Stomach (tissue), 9 donors: ENCODE data around the gene CACTIN. TPM values are rescaled to one million over a fixed set of nuclear protein-coding genes. Genes with fewer than 3 reads are reported as not detected.

Source experiments
- DNase-seq, 2 donors: peaks; one replicate each; pipeline versions ENCODE4 v3.0.0 to v3.0.0-alpha.2; 2013 to 2019
- H3K27ac ChIP-seq, 5 donors: fragments of 200-600 bp in 4 of 5; sonication (generic) in 4 of 5; one replicate each; pipeline ENCODE4 v1.5.1; 2013 to 2019; ENCODE audit warnings: mild to moderate bottlenecking in 1 of 5, moderate library complexity in 1 of 5
- H3K27me3 ChIP-seq, 3 donors: fragments of 200-600 bp; sonication (generic); one replicate each; pipeline ENCODE4 v1.5.1; 2017 to 2019; ENCODE audit warnings: mixed run types in 1 of 3
- H3K36me3 ChIP-seq, 4 donors: fragments of 200-600 bp; sonication (generic); 1 replicate in 3 of 4; 2 replicates in 1 of 4; pipeline ENCODE4 v1.5.1; 2016 to 2019
- H3K4me1 ChIP-seq, 4 donors: fragments of 200-600 bp; sonication (generic); one replicate each; pipeline ENCODE4 v1.5.1; 2016 to 2019
- H3K4me3 ChIP-seq, 4 donors: fragments of 200-600 bp; sonication (generic) in 3 of 4; one replicate each; pipeline ENCODE4 v1.5.1; 2016 to 2019; ENCODE audit warnings: mild to moderate bottlenecking in 1 of 4
- H3K9me3 ChIP-seq, 4 donors: fragments of 200-600 bp; sonication (generic); one replicate each; pipeline ENCODE4 v1.5.1; 2016 to 2019
- EP300 ChIP-seq: sonication (generic); formaldehyde crosslinking; IDR thresholded peaks from one replicate; pipeline ENCODE4 v1.6.1; 2017; ENCODE audit warnings: antibody characterized with exemption
- POLR2A ChIP-seq, 4 donors: fragments of 450-650 bp; IDR thresholded peaks; one replicate each; pipeline ENCODE4 v1.6.1; 2016; ENCODE audit warnings: antibody characterized with exemption in 4 of 4, control low read depth in 2 of 4, mild to moderate bottlenecking in 1 of 4, moderate library complexity in 1 of 4
- POLR2AphosphoS5 ChIP-seq, 3 donors: sonication (generic); formaldehyde crosslinking; IDR thresholded peaks; one replicate each; pipeline ENCODE4 v1.6.1; 2016; ENCODE audit warnings: antibody characterized with exemption in 3 of 3
- WGBS, 5 donors: extraction: QIAGEN DNeasy Blood & Tissue Kit in 3 of 5; methylation state at CpG; one replicate each; pipeline versions ENCODE4 v1.1.5 to v1.1.7; 2013 to 2018; 5-methylcytosine and 5-hydroxymethylcytosine counted together
- intact Hi-C: fragments of 100-400 bp; cut with DNase I; formaldehyde crosslinking; loops from one replicate; pipeline ENCODE4 v1.15.1; 2023; ENCODE audit warnings: low total_unique reads
- polyA plus RNA-seq, 3 donors: library from polyadenylated mRNA; stranded (reverse); fragments of 200-250 nt; gene quantifications; one replicate each; pipeline ENCODE4 v1.2.3, GENCODE V29; 2013
- total RNA-seq, 5 donors: library from RNA; depleted of rRNA; stranded (reverse); fragments of >200 nt; gene quantifications; one replicate each; pipeline versions ENCODE4 v1.1.0 to v1.2.3, GENCODE V29; 2014 to 2016
- TF ChIP-seq, protein P1 (sequence below), 7 experiments: fragments of 450-650 bp in 4 of 7; fragments of 200-600 bp in 3 of 7; sonication (generic) in 3 of 7; IDR thresholded peaks; one replicate each; pipeline ENCODE4 v1.5.1; 2016 to 2019; ENCODE audit warnings: antibody characterized with exemption in 7 of 7, control low read depth in 2 of 7, mild to moderate bottlenecking in 1 of 7
- donor health status: healthy with polysubstance abuse.
- donor health status: Bipolar disorder and iron deficiency.
- donor health status: healthy.

CACTIN gene
- total and polyA plus RNA-seq, 8 donors, result 9.8 to 180 (median 14.7) TPM

DNA sequence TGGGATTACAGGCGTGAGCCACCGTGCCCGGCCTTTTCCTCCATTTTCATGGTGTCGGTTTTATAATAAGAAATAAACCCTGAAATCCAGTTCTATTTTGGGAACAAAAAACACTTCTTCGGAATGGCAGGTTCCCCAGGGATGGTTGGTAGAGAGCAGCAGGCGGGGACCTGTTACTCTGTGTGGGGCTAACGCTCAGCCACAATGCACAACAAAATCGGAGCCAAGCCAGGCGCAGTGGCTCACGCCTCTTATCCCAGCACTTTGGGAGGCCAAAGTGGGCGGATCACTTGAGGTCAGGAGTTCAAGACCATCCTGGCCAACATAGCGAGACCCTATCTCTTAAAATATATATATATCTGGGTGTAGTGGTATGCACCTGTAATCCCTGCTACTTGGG lies 25.6 kb downstream of the CACTIN start:
- Histone ChIP-seq H3K36me3 (peaks cover 0 to 11% (median 5%) of the 10 kb centered on the region in 4 donors), H3K4me1 (peaks cover 2 to 30% (median 19%) of the 10 kb centered on the region in 4 donors), H3K9me3 (no peaks in the 10 kb centered on the region), H3K27me3 (peaks cover 0 to 8% (median under 1%) of the 10 kb centered on the region in 3 donors), H3K4me3 (no peak overlapping the region), H3K27ac (no peak overlapping the region)
- no peak for DNase-seq
- intact Hi-C loops, result no loop called here
- TF ChIP-seq POLR2AphosphoS5 (IDR thresholded peaks at IDR 0.05), result no peak
- TF ChIP-seq EP300, result no peak
- TF ChIP-seq POLR2A (IDR thresholded peaks at IDR 0.05), result no peak
- TF ChIP-seq, protein P1, sequence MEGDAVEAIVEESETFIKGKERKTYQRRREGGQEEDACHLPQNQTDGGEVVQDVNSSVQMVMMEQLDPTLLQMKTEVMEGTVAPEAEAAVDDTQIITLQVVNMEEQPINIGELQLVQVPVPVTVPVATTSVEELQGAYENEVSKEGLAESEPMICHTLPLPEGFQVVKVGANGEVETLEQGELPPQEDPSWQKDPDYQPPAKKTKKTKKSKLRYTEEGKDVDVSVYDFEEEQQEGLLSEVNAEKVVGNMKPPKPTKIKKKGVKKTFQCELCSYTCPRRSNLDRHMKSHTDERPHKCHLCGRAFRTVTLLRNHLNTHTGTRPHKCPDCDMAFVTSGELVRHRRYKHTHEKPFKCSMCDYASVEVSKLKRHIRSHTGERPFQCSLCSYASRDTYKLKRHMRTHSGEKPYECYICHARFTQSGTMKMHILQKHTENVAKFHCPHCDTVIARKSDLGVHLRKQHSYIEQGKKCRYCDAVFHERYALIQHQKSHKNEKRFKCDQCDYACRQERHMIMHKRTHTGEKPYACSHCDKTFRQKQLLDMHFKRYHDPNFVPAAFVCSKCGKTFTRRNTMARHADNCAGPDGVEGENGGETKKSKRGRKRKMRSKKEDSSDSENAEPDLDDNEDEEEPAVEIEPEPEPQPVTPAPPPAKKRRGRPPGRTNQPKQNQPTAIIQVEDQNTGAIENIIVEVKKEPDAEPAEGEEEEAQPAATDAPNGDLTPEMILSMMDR (IDR thresholded peaks at IDR 0.05), result no peak
- 80 to 89% (median 85%) methylated on average over 12 of the region's 12 CpGs for WGBS, 5 donors

DNA sequence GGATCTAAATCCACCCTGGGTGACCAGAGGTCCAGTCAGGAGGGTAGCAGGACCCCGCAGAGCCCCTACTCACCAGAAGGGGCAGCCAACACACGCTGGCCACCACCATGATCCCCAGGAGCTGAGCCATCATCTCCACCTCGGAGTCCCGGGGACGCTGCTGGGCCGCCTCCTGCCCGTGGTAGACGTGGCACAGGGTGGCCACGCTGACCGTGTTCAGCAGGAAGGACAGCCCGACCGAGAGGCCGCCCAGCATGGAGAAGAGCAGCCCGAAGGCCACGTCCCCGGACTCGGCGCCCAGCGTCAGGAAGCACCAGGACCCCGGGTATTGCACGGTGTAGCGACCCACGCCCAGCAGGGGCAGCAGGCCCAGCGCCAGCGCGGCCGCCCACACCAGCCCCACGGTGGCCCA lies 26.8 kb downstream of the CACTIN start:
- H3K4me3 ChIP-seq, result no peak overlapping the region
- peaks cover 0 to 18% (median 10%) of the 10 kb centered on the region in 4 donors for H3K4me1 ChIP-seq
- H3K36me3 ChIP-seq, result peaks cover 0 to 17% (median 5%) of the 10 kb centered on the region in 4 donors
- intact Hi-C loops, result no loop called here
- no peaks in the 10 kb centered on the region for H3K9me3 ChIP-seq
- WGBS, 5 donors, result 83 to 95% (median 91%) methylated on average over 4 to 28 of the region's 28 CpGs
- no peak overlapping the region for H3K27ac ChIP-seq
- no peak for DNase-seq
- peaks cover 0 to 9% (median 0%) of the 10 kb centered on the region in 3 donors for H3K27me3 ChIP-seq
- TF ChIP-seq, protein P1 (IDR thresholded peaks at IDR 0.05), result no peak
- no peak for TF ChIP-seq POLR2AphosphoS5 (IDR thresholded peaks at IDR 0.05)
- TF ChIP-seq EP300, result no peak
- no peak for TF ChIP-seq POLR2A (IDR thresholded peaks at IDR 0.05)

DNA sequence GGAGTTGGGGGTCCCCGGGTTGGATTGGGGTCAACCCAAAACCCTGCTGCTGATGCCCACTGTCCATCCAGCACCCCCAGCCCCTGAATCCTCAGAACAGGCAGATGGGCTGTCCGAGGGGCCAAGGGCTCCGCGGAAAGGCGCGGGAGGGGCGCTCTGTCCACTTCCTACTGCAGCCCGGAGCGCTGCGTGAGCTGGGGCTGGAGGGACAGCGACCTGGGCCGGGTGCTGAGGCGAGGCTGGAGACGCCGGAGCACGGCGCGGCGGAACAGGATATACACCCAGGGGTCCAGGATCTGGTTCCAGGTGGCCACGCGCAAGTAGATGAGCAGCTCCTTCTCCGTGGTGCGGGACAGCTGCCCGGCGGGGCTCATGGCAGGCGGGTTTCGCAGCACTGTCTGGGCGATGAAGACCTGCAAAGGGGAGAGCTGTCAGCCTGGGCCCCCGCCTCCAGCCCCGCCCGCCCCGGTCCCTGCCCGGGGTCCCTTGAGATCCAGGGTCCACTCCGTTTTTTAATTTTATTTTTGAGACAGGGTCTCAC lies 31.0 kb downstream of the CACTIN start:
- no peaks in the 10 kb centered on the region for H3K9me3 ChIP-seq
- H3K4me1 ChIP-seq, result no peaks in the 10 kb centered on the region
- no peak for DNase-seq
- H3K27me3 ChIP-seq, result peaks cover 0 to 10% (median 0%) of the 10 kb centered on the region in 3 donors
- intact Hi-C loops, result no loop called here
- TF ChIP-seq POLR2AphosphoS5 (IDR thresholded peaks at IDR 0.05), result no peak
- TF ChIP-seq POLR2A (IDR thresholded peaks at IDR 0.05), result no peak
- TF ChIP-seq EP300, result no peak
- TF ChIP-seq, protein P1 (IDR thresholded peaks at IDR 0.05), result no peak
- H3K36me3 ChIP-seq, result peaks cover 0 to 17% (median 5%) of the 10 kb centered on the region in 4 donors
- H3K4me3 ChIP-seq, result no peak overlapping the region
- WGBS, 5 donors, result 56 to 74% (median 68%) methylated on average over 31 to 34 of the region's 34 CpGs
- H3K27ac ChIP-seq, result no peak overlapping the region

DNA sequence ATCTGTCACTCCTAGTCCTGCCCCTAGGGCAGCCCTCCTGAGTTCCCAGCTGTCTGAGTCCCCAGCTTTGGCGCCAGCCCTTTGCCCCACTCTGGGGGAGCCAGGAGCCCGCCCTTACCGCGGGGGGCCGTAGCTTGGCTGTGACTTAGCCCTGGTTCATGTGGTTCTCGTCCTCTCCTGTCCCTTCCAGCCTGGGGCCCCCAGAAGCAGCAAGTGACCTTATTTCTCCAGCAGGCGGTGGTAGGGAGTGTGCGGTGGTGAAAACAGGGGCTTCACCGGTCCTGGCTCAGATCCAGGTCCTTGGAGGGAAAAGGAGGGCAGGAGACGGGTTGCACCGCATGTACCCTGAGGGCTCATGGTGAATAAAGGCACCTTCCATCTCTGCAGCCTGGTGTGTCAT lies 33.4 kb downstream of the CACTIN start:
- no peaks in the 10 kb centered on the region for H3K9me3 ChIP-seq
- TF ChIP-seq EP300, result no peak
- TF ChIP-seq, protein P1 (IDR thresholded peaks at IDR 0.05), result no peak
- TF ChIP-seq POLR2A (IDR thresholded peaks at IDR 0.05), result no peak
- no peak for TF ChIP-seq POLR2AphosphoS5 (IDR thresholded peaks at IDR 0.05)
- intact Hi-C loops, result no loop called here
- no peak for DNase-seq
- peaks cover 0 to 10% (median 0%) of the 10 kb centered on the region in 3 donors for H3K27me3 ChIP-seq
- H3K27ac ChIP-seq, result no peak overlapping the region
- no peak overlapping the region for H3K4me3 ChIP-seq
- peaks cover 0 to 6% (median 0%) of the 10 kb centered on the region in 4 donors for H3K36me3 ChIP-seq
- WGBS, 5 donors, result 27 to 42% (median 30%) methylated on average over 8 to 11 of the region's 11 CpGs
- H3K4me1 ChIP-seq, result no peaks in the 10 kb centered on the region
